Astrocyte (in vitro differentiated cells and primary cell): ENCODE measurements around the gene AEBP2. TPM values are rescaled to one million over a fixed set of nuclear protein-coding genes. Genes with fewer than 3 reads are reported as not detected.

Experiments
- DNase-seq: peaks from one replicate; pipeline ENCODE4 v3.0.0-alpha.2; 2010; ENCODE audit warnings: low read depth
- FAIRE-seq: peaks from 2 replicates; lab custom pipeline; 2011; peaks lifted over from hg19 to GRCh38; lab: Jason Lieb, UNC
- H2AFZ ChIP-seq: 2 replicates; pipeline ENCODE4 v1.6.0; 2012; ENCODE audit warnings: low read depth, low read length, inconsistent platforms
- H3K27ac ChIP-seq: 2 replicates; pipeline ENCODE4 v1.5.1; 2011; ENCODE audit warnings: low read depth, low read length, inconsistent platforms
- H3K27me3 ChIP-seq: 2 replicates; pipeline ENCODE4 v1.6.0; 2011; ENCODE audit warnings: low read length, inconsistent platforms; ENCODE audit not compliant: insufficient read depth
- H3K36me3 ChIP-seq: 2 replicates; pipeline ENCODE4 v1.5.1; 2011; ENCODE audit warnings: low read length, inconsistent platforms; ENCODE audit not compliant: insufficient read depth
- H3K4me1 ChIP-seq: 2 replicates; pipeline ENCODE4 v1.5.1; 2011; ENCODE audit warnings: low read length, inconsistent platforms; ENCODE audit not compliant: insufficient read depth
- H3K4me2 ChIP-seq: 2 replicates; pipeline ENCODE4 v1.6.0; 2012; ENCODE audit warnings: low read length, inconsistent platforms
- H3K4me3 ChIP-seq: 2 replicates; pipeline ENCODE4 v1.5.1; 2011; ENCODE audit warnings: low read depth, mild to moderate bottlenecking, low read length, inconsistent platforms; ENCODE audit not compliant: insufficient read depth
- H3K79me2 ChIP-seq: 2 replicates; pipeline ENCODE4 v1.6.0; 2012; ENCODE audit warnings: mild to moderate bottlenecking, low read length, inconsistent platforms; ENCODE audit not compliant: insufficient read depth
- H3K9ac ChIP-seq: 2 replicates; pipeline ENCODE4 v1.6.0; 2012; ENCODE audit warnings: mild to moderate bottlenecking, low read length, inconsistent platforms
- H3K9me3 ChIP-seq: 2 replicates; pipeline ENCODE4 v1.5.1; 2012; ENCODE audit warnings: low read depth, mild to moderate bottlenecking, low read length, inconsistent platforms; ENCODE audit not compliant: insufficient read depth
- H4K20me1 ChIP-seq: 2 replicates; pipeline ENCODE4 v1.6.0; 2012; ENCODE audit warnings: low read length, inconsistent platforms; ENCODE audit not compliant: insufficient read depth
- H3K27ac Mint-ChIP-seq: one replicate; pipeline ENCODE4 v1.8.0; 2021; ENCODE audit warnings: mild to moderate bottlenecking, mixed read lengths; ENCODE audit not compliant: unreplicated experiment
- H3K27me3 Mint-ChIP-seq: one replicate; pipeline ENCODE4 v1.8.0; 2021; ENCODE audit warnings: low read depth, mixed read lengths; ENCODE audit not compliant: unreplicated experiment
- H3K36me3 Mint-ChIP-seq: one replicate; pipeline ENCODE4 v1.8.0; 2021; ENCODE audit warnings: low read depth, mixed read lengths; ENCODE audit not compliant: unreplicated experiment
- H3K4me1 Mint-ChIP-seq: one replicate; pipeline ENCODE4 v1.8.0; 2021; ENCODE audit warnings: low read depth, mixed read lengths; ENCODE audit not compliant: unreplicated experiment
- H3K4me3 Mint-ChIP-seq: one replicate; pipeline ENCODE4 v1.8.0; 2021; ENCODE audit warnings: mild to moderate bottlenecking, moderate library complexity, mixed read lengths; ENCODE audit not compliant: unreplicated experiment
- H3K9me3 Mint-ChIP-seq: one replicate; pipeline ENCODE4 v1.8.0; 2021; ENCODE audit warnings: mild to moderate bottlenecking, mixed read lengths; ENCODE audit not compliant: unreplicated experiment
- CTCF ChIP-seq: IDR thresholded peaks from 2 replicates; pipeline ENCODE4 v1.5.1; 2011; ENCODE audit warnings: low read depth, mild to moderate bottlenecking, inconsistent platforms, low read length, moderate library complexity; ENCODE audit not compliant: insufficient read depth
- EZH2 ChIP-seq: IDR thresholded peaks from 2 replicates; pipeline ENCODE4 v1.6.1; 2012; ENCODE audit warnings: mild to moderate bottlenecking, low read length, inconsistent platforms; ENCODE audit not compliant: insufficient read depth
- total RNA-seq: library from RNA; stranded (reverse); gene quantifications from 2 replicates; pipeline ENCODE4 v1.2.1, GENCODE V29; 2021

The AEBP2 gene
- total RNA-seq, 1 donor from 2014 or later: 39.8 TPM

- Mint-ChIP-seq H3K9me3 (peaks cover 3% of the 10 kb centered on the region), H3K27ac (no peak overlapping the region), H3K27me3 (no peaks in the 10 kb centered on the region), H3K4me1 (peaks cover 2% of the 10 kb centered on the region), H3K4me3 (no peak overlapping the region), H3K36me3 (peaks cover 1% of the 10 kb centered on the region)
- H3K36me3 ChIP-seq: no peaks in the 10 kb centered on the region
- no peaks in the 10 kb centered on the region for H3K9me3 ChIP-seq
- H2AFZ ChIP-seq: no peak overlapping the region
- H3K4me3 ChIP-seq: no peak overlapping the region
- no peak for FAIRE-seq
- no peak overlapping the region for H3K4me2 ChIP-seq
- no peaks in the 10 kb centered on the region for H3K27me3 ChIP-seq
- TF ChIP-seq CTCF (no peak), EZH2 (no peak)
- H3K4me1 ChIP-seq: no peaks in the 10 kb centered on the region
- H4K20me1 ChIP-seq: peaks cover 26% of the 10 kb centered on the region
- H3K27ac ChIP-seq: no peak overlapping the region
- peak; percentile 14 for DNase-seq
- H3K9ac ChIP-seq: no peak overlapping the region
- H3K79me2 ChIP-seq: peaks cover 32% of the 10 kb centered on the region
Measured at GRCh38 chr12:19437996-19438395, 1.3 kb upstream of the AEBP2 start.

- peak overlapping the region; percentile 63 for H2AFZ ChIP-seq
- no peaks in the 10 kb centered on the region for H3K9me3 ChIP-seq
- H3K9ac ChIP-seq: peak overlapping the region; percentile 89
- peaks cover 4% of the 10 kb centered on the region for H3K4me1 Mint-ChIP-seq
- H3K4me3 Mint-ChIP-seq: peak overlapping the region; percentile 97
- no peak for FAIRE-seq
- no peaks in the 10 kb centered on the region for H3K4me1 ChIP-seq
- peak overlapping the region; percentile 97 for H3K27ac Mint-ChIP-seq
- TF ChIP-seq EZH2 (no peak), CTCF (no peak)
- peak overlapping the region; percentile 85 for H3K4me2 ChIP-seq
- no peaks in the 10 kb centered on the region for H3K27me3 Mint-ChIP-seq
- DNase-seq: peak; percentile 27
- H3K4me3 ChIP-seq: peak overlapping the region; percentile 87
- peaks cover 42% of the 10 kb centered on the region for H4K20me1 ChIP-seq
- peaks cover 55% of the 10 kb centered on the region for H3K79me2 ChIP-seq
- H3K36me3 Mint-ChIP-seq: peaks cover 1% of the 10 kb centered on the region
- no peaks in the 10 kb centered on the region for H3K27me3 ChIP-seq
- peak overlapping the region; percentile 78 for H3K27ac ChIP-seq
- peaks cover 3% of the 10 kb centered on the region for H3K9me3 Mint-ChIP-seq
- no peaks in the 10 kb centered on the region for H3K36me3 ChIP-seq
Measured at GRCh38 chr12:19440019-19440858, 947 bp downstream of the AEBP2 start.

- DNase-seq: peak; percentile 64
- Histone ChIP-seq H3K4me3 (peak overlapping the region; percentile 87), H3K79me2 (peaks cover 61% of the 10 kb centered on the region), H2AFZ (no peak overlapping the region), H4K20me1 (peaks cover 49% of the 10 kb centered on the region), H3K27me3 (no peaks in the 10 kb centered on the region), H3K27ac (peak overlapping the region; percentile 78), H3K9ac (peak overlapping the region; percentile 89), H3K36me3 (no peaks in the 10 kb centered on the region), H3K4me1 (no peaks in the 10 kb centered on the region), H3K4me2 (peak overlapping the region; percentile 85), H3K9me3 (no peaks in the 10 kb centered on the region)
- Mint-ChIP-seq H3K4me1 (peaks cover 4% of the 10 kb centered on the region), H3K4me3 (peak overlapping the region; percentile 97), H3K27ac (peak overlapping the region; percentile 97), H3K36me3 (peaks cover 1% of the 10 kb centered on the region), H3K9me3 (peaks cover 3% of the 10 kb centered on the region), H3K27me3 (no peaks in the 10 kb centered on the region)
- TF ChIP-seq CTCF (no peak), EZH2 (no peak)
- FAIRE-seq: no peak
Measured at GRCh38 chr12:19440916-19441315, 1.6 kb downstream of the AEBP2 start.
